Neutrophil (primary cell): ENCODE measurements around the gene CYP4F8.
"Not testable (repeated sequence)": the region's sequence is repeated elsewhere in the genome, so short reads cannot be mapped to it uniquely, and the experiment has no call there.

Source experiments
- H3K27ac ChIP-seq: fragments of 200-600 bp; sonication (generic); 2 replicates; pipeline ENCODE4 v1.5.1; 2016; ENCODE audit warnings: mild to moderate bottlenecking, moderate library complexity
- H3K27me3 ChIP-seq: fragments of 200-600 bp; sonication (generic); 2 replicates; pipeline ENCODE4 v1.6.0; 2016; ENCODE audit warnings: mild to moderate bottlenecking
- H3K36me3 ChIP-seq: fragments of 200-600 bp; sonication (generic); 2 replicates; pipeline ENCODE4 v1.5.1; 2017
- H3K4me1 ChIP-seq, 2 experiments: fragments of 200-600 bp in 1 of 2; sonication (generic) in 1 of 2; 1 replicate in 1 of 2; 2 replicates in 1 of 2; pipeline versions ENCODE4 v1.5.1 to v1.6.1; 2013 to 2016; ENCODE audit warnings: low read depth in 1 of 2, low read length in 1 of 2, mild to moderate bottlenecking in 1 of 2, moderate library complexity in 1 of 2; ENCODE audit not compliant: control insufficient read depth in 1 of 2, insufficient read depth in 1 of 2
- H3K4me3 ChIP-seq, 2 experiments: fragments of 200-600 bp in 1 of 2; sonication (generic) in 1 of 2; 1 replicate in 1 of 2; 2 replicates in 1 of 2; pipeline ENCODE4 v1.5.1; 2013 to 2016; ENCODE audit warnings: low read depth in 1 of 2, low read length in 1 of 2, mild to moderate bottlenecking in 1 of 2, moderate library complexity in 1 of 2
- H3K9me3 ChIP-seq: fragments of 200-600 bp; sonication (generic); 2 replicates; pipeline ENCODE4 v1.5.1; 2016
- CTCF ChIP-seq: fragments of 200-600 bp; sonication (generic); IDR thresholded peaks from 2 replicates; pipeline ENCODE4 v1.5.1; 2016; ENCODE audit warnings: antibody characterized with exemption

The CYP4F8 gene

DNA sequence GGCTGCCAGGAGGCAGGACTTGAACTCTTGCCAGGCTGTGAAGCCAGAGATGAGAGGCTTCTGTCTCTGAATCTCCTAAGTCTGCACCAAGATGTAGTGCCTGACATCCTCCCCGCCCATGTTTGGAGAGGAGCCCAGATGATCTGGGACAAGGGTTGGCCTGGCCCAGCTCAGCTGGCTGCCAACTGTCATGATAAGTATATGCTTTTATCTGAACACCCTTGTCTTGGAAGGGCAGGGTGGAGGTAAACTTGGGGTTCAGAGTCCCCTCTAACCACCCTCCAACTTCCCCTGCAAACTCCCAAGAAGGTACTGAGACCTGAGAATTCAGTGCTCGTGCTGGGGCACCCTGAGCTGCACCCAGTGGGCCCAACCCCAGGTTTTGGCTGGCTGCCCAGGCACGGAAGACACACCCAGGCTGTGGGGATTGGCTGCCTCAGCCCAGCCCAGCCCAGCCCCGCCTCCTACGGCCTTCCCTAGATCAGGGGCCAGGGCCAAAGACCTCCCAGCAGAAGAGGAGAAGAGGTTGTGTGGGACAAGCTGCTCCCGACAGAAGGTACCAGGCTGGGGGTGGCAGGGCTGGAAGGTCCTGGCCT is 57.7 kb downstream of the CYP4F8 start, which contains the start of gene CYP4F12:
CYP4F12 (plus strand) TSS at position 508 of the 596 bp plus-strand sequence. CDS start 443 bp downstream, outside the sequence.
- peaks cover 12 to 20% of the 10 kb centered on the region in 2 experiments for H3K4me1 ChIP-seq
- H3K27me3 ChIP-seq: no peaks in the 10 kb centered on the region
- peaks cover 64% of the 10 kb centered on the region for H3K36me3 ChIP-seq
- no peaks in the 10 kb centered on the region for H3K9me3 ChIP-seq
- H3K27ac ChIP-seq: peak within 1 kb of the TSS; percentile 29
- TF ChIP-seq CTCF: no peak
- no peak within 1 kb of the TSS for H3K4me3 ChIP-seq

DNA sequence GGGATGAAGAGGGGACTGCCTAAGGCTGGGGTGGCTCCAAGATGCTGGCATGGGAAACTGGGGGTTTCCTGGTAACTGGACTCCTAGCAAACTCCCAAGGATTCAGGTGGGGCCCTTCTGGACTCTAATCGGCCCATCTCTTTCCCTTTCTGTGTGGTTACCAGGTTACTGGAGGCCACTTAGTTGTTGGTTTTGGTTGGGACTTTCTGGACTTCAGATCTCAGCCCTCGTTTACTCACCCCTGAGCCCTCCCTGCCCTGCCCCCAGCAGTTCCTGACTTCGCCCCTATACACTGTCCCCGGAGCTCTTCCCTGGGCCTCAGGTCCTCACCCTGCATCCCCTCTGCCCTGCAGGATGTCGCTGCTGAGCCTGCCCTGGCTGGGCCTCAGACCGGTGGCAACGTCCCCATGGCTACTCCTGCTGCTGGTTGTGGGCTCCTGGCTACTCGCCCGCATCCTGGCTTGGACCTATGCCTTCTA is 58.2 kb downstream of the CYP4F8 start:
- Histone ChIP-seq H3K4me3 (no peak overlapping the region), H3K36me3 (peaks cover 69% of the 10 kb centered on the region), H3K27ac (no peak overlapping the region), H3K4me1 (peaks cover 12 to 20% of the 10 kb centered on the region in 2 experiments), H3K27me3 (no peaks in the 10 kb centered on the region), H3K9me3 (no peaks in the 10 kb centered on the region)
- no peak for TF ChIP-seq CTCF

- Histone ChIP-seq H3K27me3 (no peaks in the 10 kb centered on the region), H3K36me3 (peaks cover 75% of the 10 kb centered on the region), H3K27ac (no peak overlapping the region), H3K4me1 (peaks cover 0 to under 1% of the 10 kb centered on the region in 2 experiments), H3K4me3 (no peak overlapping the region), H3K9me3 (no peaks in the 10 kb centered on the region)
- TF ChIP-seq CTCF: no peak
These were observed 60.5 kb downstream of the CYP4F8 start for GRCh38 chr19:15675560-15675959.

- no peak for TF ChIP-seq CTCF
- no peaks in the 10 kb centered on the region for H3K9me3 ChIP-seq
- H3K27ac ChIP-seq: no peak overlapping the region
- peaks cover 3% of the 10 kb centered on the region for H3K27me3 ChIP-seq
- no peaks in the 10 kb centered on the region for H3K4me1 ChIP-seq
- peaks cover 82% of the 10 kb centered on the region for H3K36me3 ChIP-seq
- H3K4me3 ChIP-seq: no peak overlapping the region
These were observed 64.1 kb downstream of the CYP4F8 start for GRCh38 chr19:15679089-15679488.

GRCh38 chr19:15679865-15680264 is 64.8 kb downstream of the CYP4F8 start:
- H3K4me3 ChIP-seq, H3K9me3 ChIP-seq, H3K27ac ChIP-seq, H3K27me3 ChIP-seq, H3K4me1 ChIP-seq: not testable (repeated sequence)
- H3K36me3 ChIP-seq: peaks cover 84% of the 10 kb centered on the region
